ENCODE measurements around the gene GPR62. TPM values are rescaled to one million over a fixed set of nuclear protein-coding genes. Genes with fewer than 3 reads are reported as not detected.

The GPR62 gene
- total RNA-seq, 2 donors from 2014 or later: not detected

- Histone ChIP-seq H3K36me3 (no peaks in the 10 kb centered on the region), H3K9me3 (no peaks in the 10 kb centered on the region), H3K4me3 (no peak overlapping the region), H3K27me3 (no peaks in the 10 kb centered on the region), H3K4me1 (peaks cover 13% of the 10 kb centered on the region), H3K27ac (no peak overlapping the region), H3K9ac (ENCODE audit: low read depth in 2 of 2, low read length in 2 of 2) (no peak overlapping the region)
- DNase-seq: no peak
- TF ChIP-seq CTCF (IDR thresholded peaks at IDR 0.05): no peak
- intact Hi-C loops (cut with DNase I): no loop called here
Measured at GRCh38 chr3:51945031-51945840, 9.9 kb upstream of the GPR62 start.

DNA sequence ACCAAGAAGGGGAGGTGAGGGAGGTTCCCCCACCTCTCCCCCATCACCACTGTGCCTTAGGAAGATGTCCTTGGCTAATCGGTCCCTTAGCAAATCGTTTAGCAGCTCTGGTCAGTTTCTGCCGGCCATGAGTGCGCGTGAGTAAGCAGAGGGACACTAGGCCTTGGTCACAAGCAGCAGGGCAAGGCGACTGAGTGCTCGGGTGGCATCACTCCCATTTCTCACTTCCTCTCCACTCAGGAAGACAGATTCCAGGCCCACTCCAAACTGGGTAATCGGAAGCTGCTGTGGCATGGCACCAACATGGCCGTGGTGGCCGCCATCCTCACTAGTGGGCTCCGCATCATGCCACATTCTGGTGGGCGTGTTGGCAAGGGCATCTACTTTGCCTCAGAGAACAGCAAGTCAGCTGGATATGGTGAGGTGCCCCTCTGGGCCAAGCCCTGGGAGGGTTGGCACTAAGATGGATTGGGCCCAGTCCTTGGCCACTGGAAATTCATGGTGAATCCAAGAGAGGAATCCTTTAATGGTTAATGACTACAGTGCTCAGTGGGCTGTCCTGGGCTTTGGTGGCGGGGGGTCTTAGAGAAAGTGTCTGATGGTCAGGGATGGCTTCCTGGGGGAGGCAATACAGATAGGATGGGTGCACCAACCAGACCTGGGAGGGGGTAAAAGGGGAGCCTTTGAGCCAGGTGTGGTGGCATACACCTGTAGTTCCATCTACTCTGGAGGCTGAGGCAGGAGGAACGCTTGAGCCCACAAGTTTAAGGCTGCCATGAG, 9.1 kb upstream of the GPR62 start:
- Histone ChIP-seq H3K4me1 (peaks cover 8% of the 10 kb centered on the region), H3K27ac (no peak overlapping the region), H3K9me3 (no peaks in the 10 kb centered on the region), H3K9ac (ENCODE audit: low read depth in 2 of 2, low read length in 2 of 2) (no peak overlapping the region), H3K27me3 (no peaks in the 10 kb centered on the region), H3K4me3 (no peak overlapping the region), H3K36me3 (no peaks in the 10 kb centered on the region)
- no peak for DNase-seq
- no peak for TF ChIP-seq CTCF (IDR thresholded peaks at IDR 0.05)
- intact Hi-C loops (cut with DNase I): no loop called here

GRCh38 chr3:51946796-51947195, 8.4 kb upstream of the GPR62 start:
- DNase-seq: no peak
- no peaks in the 10 kb centered on the region for H3K9me3 ChIP-seq
- no peaks in the 10 kb centered on the region for H3K27me3 ChIP-seq
- H3K27ac ChIP-seq: no peak overlapping the region
- no peak overlapping the region for H3K4me3 ChIP-seq
- TF ChIP-seq CTCF (IDR thresholded peaks at IDR 0.05): no peak
- H3K4me1 ChIP-seq: peaks cover 8% of the 10 kb centered on the region
- no peak overlapping the region for H3K9ac ChIP-seq (ENCODE audit: low read depth in 2 of 2, low read length in 2 of 2)
- intact Hi-C loops (cut with DNase I): no loop called here
- no peaks in the 10 kb centered on the region for H3K36me3 ChIP-seq

GRCh38 chr3:51947215-51947900, 7.8 kb upstream of the GPR62 start:
- Histone ChIP-seq H3K9ac (ENCODE audit: low read depth in 2 of 2, low read length in 2 of 2) (no peak overlapping the region), H3K4me1 (peaks cover 8% of the 10 kb centered on the region), H3K27ac (no peak overlapping the region), H3K4me3 (no peak overlapping the region), H3K9me3 (no peaks in the 10 kb centered on the region), H3K36me3 (no peaks in the 10 kb centered on the region), H3K27me3 (no peaks in the 10 kb centered on the region)
- TF ChIP-seq CTCF (IDR thresholded peaks at IDR 0.05): no peak
- intact Hi-C loops (cut with DNase I): no loop called here
- DNase-seq: no peak

DNA sequence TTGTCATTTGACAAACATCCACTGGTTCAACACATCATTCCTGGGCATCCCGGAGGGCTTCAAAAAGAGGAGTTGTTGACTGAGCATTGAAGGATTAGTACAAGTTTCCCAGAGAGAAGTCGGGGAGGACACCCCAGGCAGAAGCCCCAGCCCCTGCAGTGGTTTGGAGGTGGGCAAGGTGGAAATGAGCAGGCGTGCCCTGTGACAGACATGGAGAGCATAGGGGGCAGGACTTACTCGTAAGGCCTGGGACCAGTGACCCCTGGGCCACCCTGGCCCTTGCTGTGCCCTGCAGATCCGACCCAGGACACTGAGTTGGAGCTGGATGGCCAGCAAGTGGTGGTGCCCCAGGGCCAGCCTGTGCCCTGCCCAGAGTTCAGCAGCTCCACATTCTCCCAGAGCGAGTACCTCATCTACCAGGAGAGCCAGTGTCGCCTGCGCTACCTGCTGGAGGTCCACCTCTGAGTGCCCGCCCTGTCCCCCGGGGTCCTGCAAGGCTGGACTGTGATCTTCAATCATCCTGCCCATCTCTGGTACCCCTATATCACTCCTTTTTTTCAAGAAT, 7.1 kb upstream of the GPR62 start:
- Histone ChIP-seq H3K36me3 (no peaks in the 10 kb centered on the region), H3K9ac (ENCODE audit: low read depth in 2 of 2, low read length in 2 of 2) (no peak overlapping the region), H3K4me3 (no peak overlapping the region), H3K27me3 (no peaks in the 10 kb centered on the region), H3K27ac (no peak overlapping the region), H3K4me1 (peaks cover 3% of the 10 kb centered on the region), H3K9me3 (no peaks in the 10 kb centered on the region)
- DNase-seq: no peak
- no peak for TF ChIP-seq CTCF (IDR thresholded peaks at IDR 0.05)
- intact Hi-C loops (cut with DNase I): no loop called here

Data from colonic mucosa (tissue), 4 donors.